ENCODE results near the gene FCRL5.
A peak's percentile ranks its signal among the peaks of the same experiment; 100 is the strongest.
"Not testable (repeated sequence)": the region's sequence is repeated elsewhere in the genome, so short reads cannot be mapped to it uniquely, and the experiment has no call there.

Gene FCRL5

DNA sequence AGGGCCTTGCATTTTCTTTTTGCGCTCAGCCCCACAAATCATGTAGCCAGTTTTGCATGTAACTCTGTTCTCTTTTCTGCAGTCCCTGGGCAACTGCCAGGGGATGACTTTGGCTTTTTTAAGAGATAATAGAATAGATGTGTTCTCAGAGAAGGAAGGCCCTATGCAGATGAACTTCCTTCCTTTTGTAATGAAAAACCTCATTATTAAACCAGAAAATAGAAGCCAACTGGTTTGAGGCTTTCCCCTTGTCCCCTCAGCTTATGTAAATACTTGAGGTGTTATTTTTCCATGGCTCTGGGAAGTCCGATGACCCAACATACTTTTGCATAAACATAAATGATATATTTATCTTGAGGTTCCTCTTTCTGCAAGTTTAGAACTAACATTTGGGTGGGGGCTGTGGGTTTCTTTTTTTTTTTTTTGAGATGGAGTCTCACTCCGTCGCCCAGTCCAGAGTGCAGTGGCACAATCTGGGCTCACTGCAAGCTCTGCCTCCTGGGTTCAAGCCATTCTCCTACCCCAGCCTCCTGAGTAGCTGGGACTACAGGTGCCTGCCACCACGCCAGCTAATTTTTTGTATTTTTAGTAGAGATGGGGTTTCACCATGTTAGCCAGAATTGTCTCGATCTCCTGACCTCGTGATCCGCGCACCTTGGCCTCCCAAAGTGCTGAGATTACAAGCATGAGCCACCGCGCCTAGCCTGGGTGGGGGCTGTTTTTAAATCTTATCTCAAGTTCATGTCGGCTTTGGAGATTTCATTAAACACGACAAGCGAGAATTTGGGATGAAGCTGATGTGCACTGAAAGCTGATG is 14.4 kb upstream of the FCRL5 start:
- Histone ChIP-seq H3K4me2 (ENCODE audit: low read depth, low read length, poor library complexity, severe bottlenecking) (peak overlapping the region; percentile 55), H3K4me3 (ENCODE audit: low read length, poor library complexity, severe bottlenecking) (peak overlapping the region; percentile 1), H3K4me1 (ENCODE audit: insufficient read depth, low read length, poor library complexity, severe bottlenecking) (peaks cover 70% of the 10 kb centered on the region), H3K79me2 (ENCODE audit: insufficient read depth, low read length) (no peaks in the 10 kb centered on the region), H3K9ac (ENCODE audit: low read depth, low read length, poor library complexity, severe bottlenecking) (no peak overlapping the region), H3F3A (ENCODE audit: low read depth) (peaks cover 18% of the 10 kb centered on the region), H4K20me1 (ENCODE audit: insufficient read depth, low read length, poor library complexity, severe bottlenecking) (no peaks in the 10 kb centered on the region), H3K27me3 (ENCODE audit: insufficient read depth, low read length, poor library complexity, severe bottlenecking) (no peaks in the 10 kb centered on the region), H3K9me2 (replicated peaks; ENCODE audit: low read depth, low read length) (no peaks in the 10 kb centered on the region), H3K9me3 (ENCODE audit: insufficient read depth, low read depth, low read length) (no peaks in the 10 kb centered on the region), H2AFZ (ENCODE audit: low read length) (no peak overlapping the region), H3K36me3 (ENCODE audit: insufficient read depth, low read length) (no peaks in the 10 kb centered on the region)
- TF ChIP-seq, protein P1, sequence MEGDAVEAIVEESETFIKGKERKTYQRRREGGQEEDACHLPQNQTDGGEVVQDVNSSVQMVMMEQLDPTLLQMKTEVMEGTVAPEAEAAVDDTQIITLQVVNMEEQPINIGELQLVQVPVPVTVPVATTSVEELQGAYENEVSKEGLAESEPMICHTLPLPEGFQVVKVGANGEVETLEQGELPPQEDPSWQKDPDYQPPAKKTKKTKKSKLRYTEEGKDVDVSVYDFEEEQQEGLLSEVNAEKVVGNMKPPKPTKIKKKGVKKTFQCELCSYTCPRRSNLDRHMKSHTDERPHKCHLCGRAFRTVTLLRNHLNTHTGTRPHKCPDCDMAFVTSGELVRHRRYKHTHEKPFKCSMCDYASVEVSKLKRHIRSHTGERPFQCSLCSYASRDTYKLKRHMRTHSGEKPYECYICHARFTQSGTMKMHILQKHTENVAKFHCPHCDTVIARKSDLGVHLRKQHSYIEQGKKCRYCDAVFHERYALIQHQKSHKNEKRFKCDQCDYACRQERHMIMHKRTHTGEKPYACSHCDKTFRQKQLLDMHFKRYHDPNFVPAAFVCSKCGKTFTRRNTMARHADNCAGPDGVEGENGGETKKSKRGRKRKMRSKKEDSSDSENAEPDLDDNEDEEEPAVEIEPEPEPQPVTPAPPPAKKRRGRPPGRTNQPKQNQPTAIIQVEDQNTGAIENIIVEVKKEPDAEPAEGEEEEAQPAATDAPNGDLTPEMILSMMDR (conservative IDR thresholded peaks at IDR 0.05; ENCODE audit: low read length): no peak
- no peak for TF ChIP-seq EZH2phosphoT487 (IDR thresholded peaks at IDR 0.05; ENCODE audit: borderline replicate concordance)

- Histone ChIP-seq H3K9ac (ENCODE audit: low read depth, low read length, poor library complexity, severe bottlenecking) (peak overlapping the region; percentile 25), H2AFZ (ENCODE audit: low read length) (0 out of 2 replicates have a peak overlapping the region, but pooled peaks have one; percentile 8), H3K9me3 (ENCODE audit: insufficient read depth, low read depth, low read length) (no peaks in the 10 kb centered on the region), H3K27me3 (ENCODE audit: insufficient read depth, low read length, poor library complexity, severe bottlenecking) (no peaks in the 10 kb centered on the region), H4K20me1 (ENCODE audit: insufficient read depth, low read length, poor library complexity, severe bottlenecking) (no peaks in the 10 kb centered on the region), H3K9me2 (replicated peaks; ENCODE audit: low read depth, low read length) (no peaks in the 10 kb centered on the region), H3K36me3 (ENCODE audit: insufficient read depth, low read length) (no peaks in the 10 kb centered on the region), H3K4me1 (ENCODE audit: insufficient read depth, low read length, poor library complexity, severe bottlenecking) (peaks cover 53% of the 10 kb centered on the region), H3F3A (ENCODE audit: low read depth) (peaks cover 15% of the 10 kb centered on the region), H3K4me2 (ENCODE audit: low read depth, low read length, poor library complexity, severe bottlenecking) (peak overlapping the region; percentile 72), H3K4me3 (ENCODE audit: low read length, poor library complexity, severe bottlenecking) (peak overlapping the region; percentile 44), H3K79me2 (ENCODE audit: insufficient read depth, low read length) (no peaks in the 10 kb centered on the region)
- TF ChIP-seq, protein P1 (conservative IDR thresholded peaks at IDR 0.05; ENCODE audit: low read length): no peak
- TF ChIP-seq EZH2phosphoT487 (IDR thresholded peaks at IDR 0.05; ENCODE audit: borderline replicate concordance): no peak
Measured at GRCh38 chr1:157562515-157562914, 10.2 kb upstream of the FCRL5 start.

DNA sequence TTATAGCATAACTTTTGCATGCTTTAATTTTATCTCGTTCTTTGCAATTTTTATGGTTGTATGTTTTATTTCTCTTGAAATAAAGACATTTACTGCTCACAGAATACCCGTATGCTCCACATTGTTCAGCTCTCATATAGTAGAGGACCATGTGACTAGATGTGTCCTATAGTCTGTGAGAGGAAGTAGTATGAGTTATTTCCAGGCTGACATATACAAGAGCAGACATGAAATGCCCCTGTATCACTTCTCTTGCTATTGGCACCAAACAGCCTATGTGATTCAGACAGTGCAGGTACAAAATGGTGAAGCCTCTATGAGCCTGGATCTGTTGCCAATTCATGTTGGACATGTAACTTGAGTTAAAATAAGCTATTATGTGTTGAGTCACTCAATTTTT is 5.8 kb upstream of the FCRL5 start:
- Histone ChIP-seq H3K9me2 (replicated peaks; ENCODE audit: low read depth, low read length) (no peaks in the 10 kb centered on the region), H3K4me1 (ENCODE audit: insufficient read depth, low read length, poor library complexity, severe bottlenecking) (peaks cover 18% of the 10 kb centered on the region), H3K79me2 (ENCODE audit: insufficient read depth, low read length) (no peaks in the 10 kb centered on the region), H3F3A (ENCODE audit: low read depth) (peaks cover 8% of the 10 kb centered on the region), H3K9ac (ENCODE audit: low read depth, low read length, poor library complexity, severe bottlenecking) (no peak overlapping the region), H4K20me1 (ENCODE audit: insufficient read depth, low read length, poor library complexity, severe bottlenecking) (no peaks in the 10 kb centered on the region), H3K4me3 (ENCODE audit: low read length, poor library complexity, severe bottlenecking) (no peak overlapping the region), H3K27me3 (ENCODE audit: insufficient read depth, low read length, poor library complexity, severe bottlenecking) (no peaks in the 10 kb centered on the region), H2AFZ (ENCODE audit: low read length) (peak overlapping the region; percentile 17; the same call in 1 of the 2 replicates), H3K4me2 (ENCODE audit: low read depth, low read length, poor library complexity, severe bottlenecking) (no peak overlapping the region), H3K36me3 (ENCODE audit: insufficient read depth, low read length) (no peaks in the 10 kb centered on the region), H3K9me3 (ENCODE audit: insufficient read depth, low read depth, low read length) (no peaks in the 10 kb centered on the region)
- no peak for TF ChIP-seq EZH2phosphoT487 (IDR thresholded peaks at IDR 0.05; ENCODE audit: borderline replicate concordance)
- TF ChIP-seq, protein P1 (conservative IDR thresholded peaks at IDR 0.05; ENCODE audit: low read length): no peak

GRCh38 chr1:157548081-157548480 is 4.2 kb downstream of the FCRL5 start:
- not testable (repeated sequence) for H4K20me1 ChIP-seq (ENCODE audit: insufficient read depth, low read length, poor library complexity, severe bottlenecking); H3K4me3 ChIP-seq (ENCODE audit: low read length, poor library complexity, severe bottlenecking); H3K9me2 ChIP-seq (replicated peaks; ENCODE audit: low read depth, low read length); H3K36me3 ChIP-seq (ENCODE audit: insufficient read depth, low read length); H3F3A ChIP-seq (ENCODE audit: low read depth); H3K9me3 ChIP-seq (ENCODE audit: insufficient read depth, low read depth, low read length); H3K27me3 ChIP-seq (ENCODE audit: insufficient read depth, low read length, poor library complexity, severe bottlenecking); H2AFZ ChIP-seq (ENCODE audit: low read length); H3K79me2 ChIP-seq (ENCODE audit: insufficient read depth, low read length); H3K4me2 ChIP-seq (ENCODE audit: low read depth, low read length, poor library complexity, severe bottlenecking); H3K9ac ChIP-seq (ENCODE audit: low read depth, low read length, poor library complexity, severe bottlenecking)
- peaks cover 11% of the 10 kb centered on the region for H3K4me1 ChIP-seq (ENCODE audit: insufficient read depth, low read length, poor library complexity, severe bottlenecking)
